ENCODE measurements around the gene ST8SIA2.

Gene ST8SIA2

DNA sequence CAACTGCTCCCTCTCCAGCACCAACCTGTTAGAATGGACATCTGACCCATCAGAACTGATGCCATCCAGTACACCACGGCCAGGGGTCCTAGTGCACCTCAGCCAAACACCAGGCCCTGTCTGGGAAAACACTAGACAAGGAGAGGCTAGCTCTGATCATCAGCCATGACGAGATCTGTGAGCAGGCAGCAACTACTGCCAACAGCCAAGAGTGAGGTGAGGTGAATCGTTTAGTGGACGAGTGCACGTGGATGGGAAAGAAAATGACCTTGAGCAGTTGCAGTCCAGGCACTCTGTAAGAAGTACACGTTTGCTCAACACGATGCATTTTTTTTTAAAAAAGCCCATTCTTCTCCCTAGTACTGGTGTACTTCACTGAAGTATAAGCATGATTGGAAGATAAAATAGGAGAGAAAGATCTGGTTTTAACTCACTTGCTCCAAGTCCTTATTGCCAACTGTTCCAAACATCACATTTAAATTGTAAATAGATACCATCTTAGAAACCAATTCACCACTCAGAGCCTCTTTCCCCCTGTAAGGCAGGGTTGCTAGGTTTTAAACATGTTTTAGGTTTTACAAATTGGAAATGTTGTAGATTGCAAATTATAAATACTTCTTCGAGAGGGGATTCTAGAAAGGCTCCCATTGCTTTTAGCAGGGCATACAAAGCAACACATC, 5.7 kb downstream of the ST8SIA2 start:
- DNase-seq, result no peak

DNA sequence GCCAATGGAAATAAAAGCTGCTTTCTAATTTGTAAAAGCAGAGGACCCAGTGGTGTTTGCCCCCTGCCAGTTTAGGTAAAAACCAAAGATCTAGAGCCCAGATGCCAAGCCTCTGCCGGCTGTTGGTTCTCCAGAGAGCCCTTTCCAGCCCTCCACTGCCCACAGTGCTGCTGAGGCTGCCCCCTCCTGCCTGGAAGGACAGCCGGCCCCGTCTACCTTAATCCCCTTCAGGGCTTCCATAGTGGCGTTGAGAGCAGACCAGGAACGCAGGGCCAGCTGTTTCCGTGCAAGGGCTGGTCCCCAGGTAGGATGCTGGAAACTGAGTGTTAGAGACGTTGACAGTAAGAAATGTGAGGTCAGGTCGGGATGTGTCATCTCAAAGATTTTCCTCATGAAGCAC, 6.9 kb downstream of the ST8SIA2 start:
- no peak for DNase-seq

DNA sequence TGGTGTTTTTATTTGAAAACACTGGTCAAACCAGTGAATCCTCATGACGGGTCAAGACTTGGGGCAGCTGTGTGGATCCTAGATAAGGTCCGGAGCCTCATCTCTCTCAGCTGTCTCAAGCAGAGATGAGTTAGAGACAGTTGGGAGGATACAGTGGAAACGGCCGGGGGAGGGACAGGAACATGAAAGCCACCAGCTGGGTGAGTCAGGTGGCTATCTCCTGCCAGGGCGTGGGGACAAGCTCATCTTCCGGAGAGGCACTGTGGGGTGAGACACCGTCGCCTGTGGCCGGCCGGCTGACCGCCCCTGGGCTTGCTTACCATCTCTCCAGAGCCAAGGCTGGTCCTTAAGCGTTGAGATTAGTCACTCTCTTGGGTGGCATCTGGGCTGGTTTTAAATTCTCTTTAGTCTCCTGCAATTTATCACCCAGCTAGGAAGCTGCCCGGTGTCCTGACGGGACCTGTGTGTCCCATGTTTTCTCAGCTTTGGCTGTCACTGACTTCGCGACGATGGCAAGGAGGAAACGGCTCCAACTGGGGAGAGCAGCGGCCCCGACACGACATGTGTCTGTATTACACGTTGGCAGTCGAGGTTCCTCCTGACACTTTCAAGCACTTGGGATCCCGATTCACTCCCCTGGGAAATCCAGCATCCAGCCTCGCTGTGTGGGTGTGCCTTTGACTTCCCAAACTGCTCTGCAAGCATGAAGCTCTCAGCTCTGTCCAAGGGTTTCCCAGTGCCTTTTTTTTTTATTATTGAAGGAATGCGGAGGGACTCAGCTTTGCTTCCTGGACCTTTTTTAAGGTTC, 7.5 kb downstream of the ST8SIA2 start:
- DNase-seq, result no peak

DNA sequence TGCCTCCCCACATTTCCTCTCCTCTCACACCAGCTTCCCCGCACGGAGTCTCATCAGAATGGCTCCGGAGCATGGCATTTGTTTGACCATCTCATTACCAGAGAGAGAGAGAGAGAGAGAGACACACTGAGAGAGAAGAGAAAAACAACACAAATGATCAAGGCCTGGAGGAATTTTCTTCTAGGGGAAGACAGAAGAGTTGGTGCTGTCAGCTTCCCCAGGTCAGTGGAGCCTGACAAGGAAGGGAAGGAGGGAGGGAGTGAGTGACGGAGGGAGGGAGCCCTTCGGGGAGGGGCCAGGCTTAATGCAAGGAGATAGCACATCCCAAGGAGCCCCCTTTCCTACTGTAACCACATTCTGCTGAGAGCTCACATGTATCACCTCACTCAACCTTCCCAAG, 9.1 kb downstream of the ST8SIA2 start:
- no peak for DNase-seq

DNA sequence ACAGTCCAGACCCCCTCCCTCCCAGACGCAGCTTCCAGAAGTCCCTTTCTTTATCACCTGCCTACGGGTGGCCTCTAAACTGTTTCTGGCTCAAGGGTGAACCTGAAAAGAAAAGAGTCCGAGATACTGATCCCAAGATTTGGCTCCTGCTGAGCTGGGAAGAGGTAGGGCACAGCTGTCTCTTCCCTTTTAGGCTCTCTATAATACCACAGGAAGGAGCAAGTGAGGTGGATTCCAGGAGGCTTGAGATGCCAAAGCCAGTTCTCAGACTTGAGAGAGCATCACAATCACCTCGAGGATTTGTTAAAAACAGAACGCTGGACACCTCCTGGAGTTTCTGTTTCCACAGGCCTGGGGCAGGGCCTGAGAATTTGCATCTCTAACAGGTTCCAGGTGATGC, 12.3 kb downstream of the ST8SIA2 start:
- DNase-seq, result no peak

DNA sequence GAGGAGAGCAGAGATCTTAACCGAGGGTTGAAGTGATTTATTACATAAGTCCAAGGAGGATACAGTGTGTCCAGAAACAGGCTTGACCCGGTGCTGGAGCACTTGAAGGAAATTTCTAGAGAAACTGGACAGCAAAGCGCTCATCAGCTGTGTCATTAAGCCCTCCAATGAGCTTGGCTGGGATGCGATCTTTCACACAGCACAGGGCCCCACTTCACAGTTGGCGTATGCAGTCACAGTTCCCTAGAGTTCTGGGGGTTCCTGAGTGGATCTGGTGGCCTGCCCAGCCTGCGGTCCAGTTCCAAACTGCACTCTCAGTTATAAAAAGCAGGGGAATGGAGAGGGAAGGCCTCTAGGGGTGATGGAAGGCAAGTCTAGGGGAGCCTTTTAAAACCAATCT, 13.6 kb downstream of the ST8SIA2 start:
- no peak for DNase-seq

DNA sequence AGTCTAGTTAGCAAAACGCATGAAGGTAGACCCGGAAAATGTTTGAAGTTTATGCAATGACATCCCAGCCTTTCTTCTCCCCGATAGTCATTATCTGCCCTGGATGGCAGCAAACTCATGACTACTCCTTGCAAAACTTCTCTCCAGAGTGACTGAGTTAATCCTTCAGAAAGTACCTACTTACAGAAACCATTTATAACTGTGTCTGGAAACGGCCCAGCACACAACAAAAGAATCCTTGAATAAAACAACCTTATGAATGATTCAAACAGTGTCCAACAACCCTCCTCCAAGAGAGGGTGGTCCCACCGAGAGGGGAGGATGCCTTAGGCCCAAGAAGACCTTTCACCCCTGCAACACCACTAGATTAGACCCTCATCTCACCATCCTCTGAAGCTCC, 14.2 kb downstream of the ST8SIA2 start:
- DNase-seq, result no peak

DNA sequence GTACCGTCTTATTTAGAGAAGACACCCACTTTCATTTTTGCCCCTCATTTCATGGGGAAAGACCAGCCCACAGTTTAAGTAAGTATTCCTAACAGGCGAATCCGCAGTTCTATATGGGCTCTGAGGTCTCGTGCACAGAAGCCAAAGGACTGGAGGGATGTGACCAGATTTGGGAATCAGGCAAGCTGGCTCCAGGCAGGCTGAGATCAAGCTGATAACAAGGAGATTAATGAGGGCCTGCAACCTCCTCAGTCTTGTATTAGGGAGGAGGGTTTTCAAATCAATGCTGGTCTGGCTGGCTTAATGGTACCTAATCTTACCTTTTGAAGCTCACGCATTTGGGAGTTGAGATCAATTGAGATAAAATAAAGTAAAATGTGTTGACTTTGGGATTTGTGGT, 15.3 kb downstream of the ST8SIA2 start:
- DNase-seq, result no peak

DNA sequence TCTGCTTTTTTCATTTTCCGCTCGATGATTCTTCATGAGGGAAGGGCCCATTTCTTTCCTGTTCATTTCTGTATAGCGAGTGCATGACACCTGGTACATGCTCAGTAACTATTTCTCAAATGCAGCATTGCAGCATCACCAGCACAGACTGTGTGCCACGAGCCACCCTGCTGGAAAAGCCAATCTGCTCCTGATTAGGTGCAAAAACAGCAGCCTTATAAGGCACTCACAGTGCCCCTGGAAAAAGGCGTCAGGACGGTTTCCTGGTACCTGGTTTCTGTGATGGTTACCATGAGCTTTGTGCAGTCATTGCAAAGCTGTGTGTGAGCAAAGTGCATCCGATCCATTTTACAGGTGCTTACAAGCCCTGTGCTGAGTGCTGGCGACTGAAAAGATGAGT, 15.8 kb downstream of the ST8SIA2 start:
- DNase-seq, result no peak

DNA sequence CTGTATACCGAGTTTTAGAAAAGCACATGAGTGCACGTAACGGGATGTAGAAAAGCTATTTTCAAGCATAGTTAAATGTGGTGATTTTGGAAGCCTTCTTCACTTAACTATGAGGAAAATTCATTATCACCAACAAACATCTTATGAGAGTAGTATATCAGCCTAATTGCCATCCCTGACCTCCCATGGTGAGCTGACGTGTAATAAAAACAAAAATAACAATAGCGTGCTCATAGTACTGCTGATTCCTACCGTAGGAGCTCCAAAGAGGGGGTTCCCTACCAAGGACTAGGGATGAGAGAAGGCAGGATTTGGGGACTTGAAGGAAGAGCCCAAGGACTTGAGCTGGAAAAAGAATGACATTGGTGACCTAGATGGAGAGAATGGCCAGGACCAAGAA, 16.9 kb downstream of the ST8SIA2 start:
- DNase-seq, result no peak

DNA sequence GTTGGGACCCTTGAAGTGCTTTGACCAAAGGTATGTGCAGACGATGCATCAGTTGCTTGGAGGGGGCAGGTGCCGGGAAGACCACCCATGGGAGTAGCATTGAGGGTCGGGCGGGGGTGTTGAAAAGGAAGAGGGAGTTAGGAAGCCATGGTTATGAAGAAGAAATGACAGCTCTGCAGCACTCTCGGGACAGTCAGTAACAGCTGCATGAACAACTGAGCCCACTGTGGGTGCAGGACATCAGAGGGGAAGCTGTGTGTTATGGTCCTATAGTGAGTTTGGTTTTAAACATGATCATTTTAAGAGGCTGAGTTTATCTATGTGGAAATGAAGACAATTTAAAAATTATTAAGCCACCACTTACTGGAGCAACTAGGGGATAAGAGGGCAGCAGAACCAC, 17.6 kb downstream of the ST8SIA2 start:
- no peak for DNase-seq

DNA sequence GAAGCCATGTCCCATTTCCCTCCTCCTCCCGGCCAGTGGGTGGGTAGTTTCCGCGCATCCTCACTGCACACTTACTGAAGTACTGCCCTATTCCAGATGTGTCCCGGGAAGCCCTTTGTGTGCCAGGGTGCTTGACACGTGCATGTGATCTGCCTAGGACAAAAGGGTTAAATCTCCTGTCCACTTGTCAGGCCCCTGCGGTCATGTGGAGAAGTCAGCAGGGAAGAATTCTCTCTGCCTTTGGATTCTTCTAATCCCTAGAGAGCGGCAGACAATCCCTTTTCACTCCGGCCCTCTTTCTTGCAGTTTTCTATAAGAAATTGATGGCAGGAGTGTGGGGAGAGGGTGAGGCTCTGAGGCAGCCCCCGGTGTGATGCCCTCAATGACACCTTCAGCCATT, 19.8 kb downstream of the ST8SIA2 start:
- DNase-seq, result no peak

DNA sequence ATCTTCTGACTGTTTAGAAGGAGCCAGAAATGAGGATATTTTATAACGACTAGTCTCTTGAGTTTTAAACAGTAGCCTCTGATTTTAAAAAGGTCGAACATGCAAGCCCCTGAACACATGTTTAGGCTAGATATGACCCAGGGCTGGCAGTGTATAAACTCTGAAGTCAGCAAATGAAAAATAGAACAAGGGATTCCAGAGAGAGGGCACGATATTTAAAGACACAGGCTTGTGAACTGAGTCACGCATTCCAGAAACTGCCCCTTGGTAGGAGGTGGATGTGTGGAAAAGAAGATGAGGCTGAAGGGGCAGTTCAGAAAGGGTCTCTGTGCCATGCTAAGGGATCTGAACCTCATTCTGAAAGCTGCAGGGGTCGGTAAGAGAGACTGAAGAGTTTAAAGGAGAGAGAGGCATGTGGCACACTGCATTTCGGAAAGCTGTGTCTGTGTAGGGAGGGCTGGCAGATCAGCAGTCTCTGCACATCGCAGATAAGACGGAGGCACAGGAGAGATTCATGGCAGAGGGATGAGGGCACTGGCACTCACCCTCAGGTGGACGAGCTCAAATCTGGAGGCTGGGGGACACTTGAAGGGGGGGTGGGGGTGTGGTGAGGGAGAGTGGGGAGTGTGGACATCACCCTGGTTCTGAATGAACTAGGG, 22.1 kb downstream of the ST8SIA2 start:
- no peak for DNase-seq

DNA sequence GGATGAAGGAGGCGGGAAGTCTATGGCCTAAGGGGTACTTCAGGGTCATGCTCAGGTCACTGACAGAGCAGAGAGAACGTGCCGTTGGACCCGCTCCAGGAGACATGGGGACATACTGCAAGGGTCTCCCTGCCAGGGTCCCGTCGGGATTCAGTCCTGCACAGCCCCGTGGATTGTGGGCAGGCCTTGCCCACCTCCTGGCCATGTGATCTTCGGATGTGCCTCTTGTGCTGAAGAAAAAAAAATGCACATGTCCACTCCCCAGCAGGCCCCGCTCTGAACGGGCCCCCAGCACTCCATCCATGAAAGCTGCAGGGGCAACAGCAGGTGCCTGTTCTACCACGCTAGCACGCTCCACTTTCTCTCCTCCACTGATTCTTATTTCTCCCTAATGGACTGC, 22.9 kb downstream of the ST8SIA2 start:
- no peak for DNase-seq

DNA sequence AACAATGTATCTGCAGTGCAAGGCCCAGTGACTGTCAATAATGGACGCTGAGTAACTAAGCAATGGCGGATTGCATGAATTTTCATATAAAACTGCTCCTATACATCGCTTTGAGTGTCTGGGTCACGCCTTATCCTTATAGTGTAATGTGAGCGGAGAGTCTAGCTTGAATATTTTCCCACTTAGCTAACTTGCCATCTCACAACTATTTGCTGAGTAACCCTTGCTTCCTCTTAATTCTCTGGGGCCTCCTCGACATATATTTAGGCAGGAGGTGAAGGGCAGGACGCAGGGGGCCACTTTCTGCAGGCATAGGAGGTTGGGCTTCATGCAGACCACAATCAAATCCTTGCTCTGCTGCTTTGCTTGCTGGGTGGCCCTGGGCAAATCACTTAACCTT, 24.0 kb downstream of the ST8SIA2 start:
- DNase-seq, result no peak

DNA sequence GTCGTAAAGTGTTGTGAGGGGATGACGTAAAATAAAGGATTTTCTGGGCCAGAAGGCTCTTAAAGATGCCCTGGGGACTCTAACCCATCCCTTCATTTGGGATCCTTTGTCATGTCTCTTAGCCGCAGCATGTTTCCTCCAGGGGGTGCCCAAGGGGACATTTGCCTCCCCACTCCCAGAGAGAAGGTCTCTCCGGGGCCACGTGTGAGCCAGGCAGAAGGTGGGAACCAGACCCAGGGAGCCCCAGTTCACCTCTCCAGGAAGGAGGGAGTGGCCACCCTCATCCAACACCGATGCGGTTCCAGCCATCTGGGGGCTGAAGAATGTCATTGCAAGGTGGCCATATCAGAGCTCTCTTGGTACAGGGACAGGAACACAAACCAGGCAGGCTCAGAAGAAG, 25.2 kb downstream of the ST8SIA2 start:
- no peak for DNase-seq

DNA sequence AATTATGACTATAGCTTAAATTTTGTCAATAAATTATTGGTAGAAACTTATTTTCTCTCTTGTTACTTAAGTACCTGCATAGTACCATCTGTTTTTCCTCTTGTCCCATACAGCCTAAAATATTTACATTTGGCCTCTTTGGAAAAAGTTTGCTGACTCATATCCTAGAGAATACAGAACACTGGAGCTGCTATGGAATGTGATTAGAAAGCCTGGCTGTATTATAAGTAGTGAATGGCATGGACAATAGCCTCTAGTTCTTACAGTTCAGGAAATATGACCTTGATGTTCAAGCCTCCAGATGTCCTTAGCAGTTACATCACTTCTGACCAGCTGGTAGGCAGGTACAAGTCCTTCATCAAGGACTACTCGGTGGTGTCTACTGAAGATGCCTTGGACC, 28.3 kb downstream of the ST8SIA2 start:
- no peak for DNase-seq

DNA sequence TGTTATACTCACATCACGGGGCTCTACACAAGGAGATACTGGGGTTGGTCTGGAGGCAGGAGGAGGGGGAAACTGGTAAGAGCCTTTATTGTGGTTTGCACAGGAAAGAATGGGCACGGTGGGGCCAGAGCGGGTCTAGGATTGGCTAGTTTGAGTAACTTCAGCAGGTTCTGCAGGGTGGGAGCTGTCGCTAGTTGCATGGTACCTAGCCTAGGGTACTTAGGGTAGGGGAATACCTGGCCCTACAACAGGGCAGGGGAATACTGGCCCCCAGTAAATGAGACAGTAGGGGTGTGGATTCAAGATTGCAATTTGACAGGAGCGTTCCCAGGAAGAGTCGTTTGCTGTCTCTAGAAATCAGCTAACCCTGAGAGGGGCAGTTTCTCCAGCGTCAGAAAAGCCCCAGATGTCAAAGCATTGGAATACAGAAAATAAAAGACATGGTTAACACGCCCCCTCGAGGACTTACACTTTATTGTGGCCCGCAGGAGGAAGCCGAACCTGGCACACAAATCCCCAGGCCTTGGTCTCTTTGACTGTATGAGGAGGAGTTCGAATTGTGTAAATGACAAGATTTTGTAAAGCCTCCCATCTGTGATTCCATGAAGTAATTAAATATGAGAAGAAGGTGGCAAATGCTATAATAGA, 32.0 kb downstream of the ST8SIA2 start:
- no peak for DNase-seq

DNA sequence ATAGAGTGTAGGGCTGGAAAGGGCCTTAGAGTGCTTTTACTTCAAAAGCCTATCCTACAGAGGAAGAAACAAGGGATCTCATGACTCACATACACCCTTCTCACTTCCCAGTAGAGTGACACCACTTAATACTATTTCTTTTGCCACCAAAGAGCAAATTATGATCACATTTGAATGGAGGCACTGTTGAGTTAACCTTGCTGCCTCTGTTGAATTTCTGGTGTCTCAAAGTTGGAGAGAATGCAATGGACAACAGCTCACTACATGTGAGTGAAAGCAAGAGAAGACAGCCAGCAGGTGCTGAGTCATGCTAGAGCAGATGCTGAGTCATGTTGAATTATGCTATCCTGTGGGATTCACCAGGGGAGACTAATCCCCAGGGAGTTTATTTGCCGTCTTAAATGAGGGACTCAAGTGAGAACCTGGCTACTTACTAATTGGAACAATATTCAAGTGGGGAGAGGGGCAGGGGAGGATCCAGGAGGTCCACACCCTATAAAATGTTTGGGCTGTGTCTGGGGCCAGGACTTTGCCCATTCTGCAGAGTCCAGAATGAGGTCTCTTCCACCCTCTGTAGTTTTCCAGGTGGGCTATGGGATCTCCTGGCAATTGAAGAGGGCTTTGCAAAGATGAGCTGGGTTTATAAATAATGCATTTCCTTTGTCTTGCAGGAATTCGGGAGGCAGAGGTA, 35.8 kb downstream of the ST8SIA2 start:
- no peak for DNase-seq

DNA sequence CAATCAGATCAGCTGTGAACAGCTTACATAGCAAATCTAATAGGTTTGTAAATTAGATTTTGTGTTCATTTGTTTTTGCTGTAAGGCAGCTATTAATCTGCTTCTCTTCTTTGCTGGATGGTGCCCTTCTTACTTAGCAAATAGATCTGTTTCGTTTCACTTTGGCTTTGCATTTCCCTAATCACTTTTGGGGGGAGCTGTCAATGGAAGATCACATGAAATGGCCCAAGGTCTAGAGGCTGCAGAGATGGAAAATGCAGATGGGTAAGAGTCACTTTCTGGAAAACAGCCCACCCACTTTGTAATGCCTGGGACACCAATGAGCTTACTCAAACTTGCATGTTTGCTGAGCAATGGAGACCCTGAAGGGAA, 36.4 kb downstream of the ST8SIA2 start:
- no peak for DNase-seq

DNA sequence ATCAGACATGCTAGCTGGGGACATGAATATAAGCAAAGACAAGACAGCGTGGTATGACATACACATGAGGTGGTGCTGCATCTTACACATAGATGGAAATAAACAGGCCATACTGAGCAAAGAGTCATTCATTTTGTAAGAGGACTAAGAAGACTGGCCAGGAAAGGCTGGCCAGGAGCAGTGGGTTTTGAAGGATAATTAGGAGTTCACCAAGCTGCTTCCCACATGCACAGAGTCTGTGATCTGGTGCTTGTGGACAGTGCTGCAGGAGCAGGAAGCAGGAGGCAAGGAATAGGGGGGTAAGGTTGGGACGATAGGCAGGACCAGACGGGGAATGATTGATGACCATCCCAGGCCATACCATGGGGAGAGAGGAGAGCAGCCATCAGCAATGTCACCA, 41.5 kb downstream of the ST8SIA2 start:
- DNase-seq, result no peak

DNA sequence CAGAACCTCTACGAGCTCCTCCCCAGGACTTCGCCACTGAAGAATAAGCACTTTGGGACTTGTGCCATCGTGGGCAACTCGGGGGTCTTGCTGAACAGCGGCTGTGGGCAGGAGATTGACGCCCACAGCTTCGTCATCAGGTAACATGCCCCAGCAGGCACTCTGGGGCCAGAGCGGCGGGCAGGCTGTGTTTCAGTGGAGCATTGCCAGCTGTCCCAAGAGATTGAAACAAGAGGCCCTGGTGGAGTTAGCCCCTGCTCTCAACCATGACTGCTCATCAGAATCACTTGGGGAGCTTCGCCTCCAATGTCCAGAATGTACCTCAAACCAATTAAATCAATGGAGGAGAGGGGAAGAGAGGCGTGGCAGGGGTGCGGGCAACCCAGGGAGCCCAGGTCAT, 44.8 kb downstream of the ST8SIA2 start:
- no peak for DNase-seq

DNA sequence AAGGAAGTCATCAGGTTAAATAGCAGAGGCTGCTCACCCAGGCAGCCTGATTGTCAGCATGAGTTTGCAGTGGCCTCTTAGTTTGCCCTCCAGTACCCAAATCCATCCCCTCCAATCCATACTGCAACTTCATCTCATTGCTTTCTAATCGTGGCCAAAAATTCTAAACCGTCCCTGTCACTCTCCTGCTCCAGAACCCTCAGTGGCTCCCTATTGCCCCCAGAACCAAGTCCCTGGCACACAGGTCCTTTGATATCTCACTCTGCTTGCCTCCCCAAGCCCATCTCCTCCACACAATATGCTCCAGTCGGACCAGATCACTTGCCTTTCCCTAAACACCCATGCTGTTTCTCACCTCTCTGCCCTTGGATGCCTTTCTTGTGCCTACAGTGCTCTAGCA, 49.7 kb downstream of the ST8SIA2 start:
- no peak for DNase-seq

All from CD4-positive, alpha-beta T cell treated with Interferon alpha-2 for 1 hour (primary cell).